ENCODE results near the gene FAM221A.

Gene FAM221A

GRCh38 chr7:23713285-23714149, 33.5 kb downstream of the FAM221A start (continued):
- TF ChIP-seq, protein P1, sequence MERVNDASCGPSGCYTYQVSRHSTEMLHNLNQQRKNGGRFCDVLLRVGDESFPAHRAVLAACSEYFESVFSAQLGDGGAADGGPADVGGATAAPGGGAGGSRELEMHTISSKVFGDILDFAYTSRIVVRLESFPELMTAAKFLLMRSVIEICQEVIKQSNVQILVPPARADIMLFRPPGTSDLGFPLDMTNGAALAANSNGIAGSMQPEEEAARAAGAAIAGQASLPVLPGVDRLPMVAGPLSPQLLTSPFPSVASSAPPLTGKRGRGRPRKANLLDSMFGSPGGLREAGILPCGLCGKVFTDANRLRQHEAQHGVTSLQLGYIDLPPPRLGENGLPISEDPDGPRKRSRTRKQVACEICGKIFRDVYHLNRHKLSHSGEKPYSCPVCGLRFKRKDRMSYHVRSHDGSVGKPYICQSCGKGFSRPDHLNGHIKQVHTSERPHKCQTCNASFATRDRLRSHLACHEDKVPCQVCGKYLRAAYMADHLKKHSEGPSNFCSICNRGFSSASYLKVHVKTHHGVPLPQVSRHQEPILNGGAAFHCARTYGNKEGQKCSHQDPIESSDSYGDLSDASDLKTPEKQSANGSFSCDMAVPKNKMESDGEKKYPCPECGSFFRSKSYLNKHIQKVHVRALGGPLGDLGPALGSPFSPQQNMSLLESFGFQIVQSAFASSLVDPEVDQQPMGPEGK (CRISPR knock-in tag; IDR thresholded peaks at IDR 0.05; ENCODE audit: borderline replicate concordance): no peak; the same call in 1 of the 2 replicates
- no peak for TF ChIP-seq ZNF8 (CRISPR knock-in tag; IDR thresholded peaks at IDR 0.05)

- ATAC-seq: no peak
- no peak for TF ChIP-seq ZNF565 (CRISPR knock-in tag; conservative IDR thresholded peaks at IDR 0.05; ENCODE audit: low read depth)
- no peak for TF ChIP-seq ZNF8 (CRISPR knock-in tag; IDR thresholded peaks at IDR 0.05)
- TF ChIP-seq GLIS3 (CRISPR knock-in tag; IDR thresholded peaks at IDR 0.05): no peak
- no peak for TF ChIP-seq OSR1 (CRISPR knock-in tag; IDR thresholded peaks at IDR 0.05)
- TF ChIP-seq CSDC2 (CRISPR knock-in tag; IDR thresholded peaks at IDR 0.05): no peak
- TF ChIP-seq ZC3H10 (CRISPR knock-in tag; IDR thresholded peaks at IDR 0.05): no peak
- TF ChIP-seq POU6F1 (CRISPR knock-in tag; IDR thresholded peaks at IDR 0.05; ENCODE audit: borderline replicate concordance, low read depth): no peak
- TF ChIP-seq, protein P2, sequence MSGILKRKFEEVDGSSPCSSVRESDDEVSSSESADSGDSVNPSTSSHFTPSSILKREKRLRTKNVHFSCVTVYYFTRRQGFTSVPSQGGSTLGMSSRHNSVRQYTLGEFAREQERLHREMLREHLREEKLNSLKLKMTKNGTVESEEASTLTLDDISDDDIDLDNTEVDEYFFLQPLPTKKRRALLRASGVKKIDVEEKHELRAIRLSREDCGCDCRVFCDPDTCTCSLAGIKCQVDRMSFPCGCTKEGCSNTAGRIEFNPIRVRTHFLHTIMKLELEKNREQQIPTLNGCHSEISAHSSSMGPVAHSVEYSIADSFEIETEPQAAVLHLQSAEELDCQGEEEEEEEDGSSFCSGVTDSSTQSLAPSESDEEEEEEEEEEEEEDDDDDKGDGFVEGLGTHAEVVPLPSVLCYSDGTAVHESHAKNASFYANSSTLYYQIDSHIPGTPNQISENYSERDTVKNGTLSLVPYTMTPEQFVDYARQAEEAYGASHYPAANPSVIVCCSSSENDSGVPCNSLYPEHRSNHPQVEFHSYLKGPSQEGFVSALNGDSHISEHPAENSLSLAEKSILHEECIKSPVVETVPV (CRISPR knock-in tag; IDR thresholded peaks at IDR 0.05): no peak
- no peak for TF ChIP-seq TCF4 (CRISPR knock-in tag; IDR thresholded peaks at IDR 0.05; ENCODE audit: borderline replicate concordance)
- TF ChIP-seq ESRRG (CRISPR knock-in tag; IDR thresholded peaks at IDR 0.05): no peak
- no peak for TF ChIP-seq ISL1 (CRISPR knock-in tag; IDR thresholded peaks at IDR 0.05)
- TF ChIP-seq, protein P3, sequence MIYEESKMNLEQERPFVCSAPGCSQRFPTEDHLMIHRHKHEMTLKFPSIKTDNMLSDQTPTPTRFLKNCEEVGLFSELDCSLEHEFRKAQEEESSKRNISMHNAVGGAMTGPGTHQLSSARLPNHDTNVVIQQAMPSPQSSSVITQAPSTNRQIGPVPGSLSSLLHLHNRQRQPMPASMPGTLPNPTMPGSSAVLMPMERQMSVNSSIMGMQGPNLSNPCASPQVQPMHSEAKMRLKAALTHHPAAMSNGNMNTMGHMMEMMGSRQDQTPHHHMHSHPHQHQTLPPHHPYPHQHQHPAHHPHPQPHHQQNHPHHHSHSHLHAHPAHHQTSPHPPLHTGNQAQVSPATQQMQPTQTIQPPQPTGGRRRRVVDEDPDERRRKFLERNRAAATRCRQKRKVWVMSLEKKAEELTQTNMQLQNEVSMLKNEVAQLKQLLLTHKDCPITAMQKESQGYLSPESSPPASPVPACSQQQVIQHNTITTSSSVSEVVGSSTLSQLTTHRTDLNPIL (CRISPR knock-in tag; IDR thresholded peaks at IDR 0.05; ENCODE audit: low read depth): no peak
- TF ChIP-seq TSHZ2 (CRISPR knock-in tag; IDR thresholded peaks at IDR 0.05): no peak
- TF ChIP-seq, protein P1 (CRISPR knock-in tag; IDR thresholded peaks at IDR 0.05; ENCODE audit: borderline replicate concordance): no peak
- no peak for TF ChIP-seq ZNF70 (CRISPR knock-in tag; IDR thresholded peaks at IDR 0.05)
- TF ChIP-seq ARNTL (CRISPR knock-in tag; IDR thresholded peaks at IDR 0.05; ENCODE audit: borderline replicate concordance, low read depth): no peak
- TF ChIP-seq RARB (CRISPR knock-in tag; IDR thresholded peaks at IDR 0.05): no peak
- TF ChIP-seq SNAI2 (CRISPR knock-in tag; IDR thresholded peaks at IDR 0.05): no peak
- no peak for TF ChIP-seq ZFP3 (CRISPR knock-in tag; IDR thresholded peaks at IDR 0.05)
- TF ChIP-seq BACH2 (CRISPR knock-in tag; IDR thresholded peaks at IDR 0.05; ENCODE audit: borderline replicate concordance): no peak
Measured at GRCh38 chr7:23714150-23714464, 34.1 kb downstream of the FAM221A start.

Data from SK-N-SH treated with all-trans-retinoic acid at 6 μM for 48 hours (cell line).